GM23338 (cell line): ENCODE results near the gene OLFM1.

Source experiments
- CTCF ChIP-seq, 2 experiments: fragments of 200-600 bp in 1 of 2; sonication (generic) in 1 of 2; conservative IDR thresholded peaks; 2 replicates each; pipeline versions ENCODE4 v1.5.1 to v1.6.1; 2016 to 2017; ENCODE audit warnings: antibody characterized with exemption in 2 of 2, low read depth in 2 of 2, mild to moderate bottlenecking in 2 of 2, moderate library complexity in 1 of 2
- EZH2 ChIP-seq: fragments of 200-600 bp; sonication (generic); IDR thresholded peaks from one replicate; pipeline ENCODE4 v1.8.0; 2017; ENCODE audit warnings: antibody characterized with exemption, mild to moderate bottlenecking, low read depth; ENCODE audit not compliant: unreplicated experiment
- EZH2phosphoT487 ChIP-seq: fragments of 200-600 bp; sonication (generic); IDR thresholded peaks from one replicate; pipeline ENCODE4 v1.8.1; 2018; ENCODE audit warnings: antibody characterized with exemption; ENCODE audit not compliant: unreplicated experiment
- JUNB ChIP-seq: IDR thresholded peaks from one replicate; pipeline ENCODE4 v1.6.1; 2016; ENCODE audit warnings: antibody characterized with exemption; ENCODE audit not compliant: unreplicated experiment

- TF ChIP-seq EZH2 (no peak), CTCF (conservative IDR thresholded peaks at IDR 0.05; ENCODE audit: low read depth in 2 of 2) (no peak), EZH2phosphoT487 (no peak), JUNB (no peak)
Measured at GRCh38 chr9:135167849-135168655, 80.6 kb downstream of the OLFM1 start.
